GM23338 (cell line): ENCODE measurements around the gene GJA4. TPM values are rescaled to one million over a fixed set of nuclear protein-coding genes. Genes with fewer than 3 reads are reported as not detected.

Experiments used
- ATAC-seq: fragments of 200-7000 bp; cut with Tn5 transposase; 3 replicates; pipeline ENCODE4 v1.9.1; 2020
- DNase-seq: peaks from one replicate; pipeline ENCODE4 v3.0.0-alpha.2; 2015; ENCODE audit warnings: low spot score
- H2AFZ ChIP-seq: fragments of 200-600 bp; sonication (generic); 2 replicates; pipeline ENCODE4 v1.8.0; 2016; ENCODE audit warnings: antibody characterized with exemption, mild to moderate bottlenecking, moderate library complexity
- H3F3A ChIP-seq: fragments of 200-600 bp; sonication (generic); replicated peaks from 2 replicates; pipeline ENCODE4 v1.8.0; 2017; ENCODE audit warnings: antibody characterized with exemption, mixed run types, low read depth
- H3K27ac ChIP-seq: fragments of 200-600 bp; sonication (generic); 2 replicates; pipeline ENCODE4 v1.6.1; 2016; ENCODE audit warnings: low read depth
- H3K27me3 ChIP-seq: fragments of 200-600 bp; sonication (generic); 2 replicates; pipeline ENCODE4 v1.8.0; 2016; ENCODE audit warnings: mild to moderate bottlenecking, mixed run types, moderate library complexity; ENCODE audit not compliant: insufficient read depth
- H3K36me3 ChIP-seq: fragments of 200-600 bp; sonication (generic); 2 replicates; pipeline ENCODE4 v1.8.0; 2016; ENCODE audit warnings: mild to moderate bottlenecking; ENCODE audit not compliant: insufficient read depth
- H3K4me1 ChIP-seq: fragments of 200-600 bp; sonication (generic); 2 replicates; pipeline ENCODE4 v1.8.0; 2016; ENCODE audit warnings: mild to moderate bottlenecking, moderate library complexity; ENCODE audit not compliant: insufficient read depth
- H3K4me2 ChIP-seq: fragments of 200-600 bp; sonication (generic); 2 replicates; pipeline ENCODE4 v1.7.1; 2017; ENCODE audit warnings: mixed run types
- H3K4me3 ChIP-seq: fragments of 200-600 bp; sonication (generic); 2 replicates; pipeline ENCODE4 v1.6.1; 2016; ENCODE audit warnings: mixed run types
- H3K79me2 ChIP-seq: fragments of 200-600 bp; sonication (generic); replicated peaks from 2 replicates; pipeline ENCODE4 v1.8.0; 2017; ENCODE audit warnings: mild to moderate bottlenecking; ENCODE audit not compliant: insufficient read depth
- H3K9me2 ChIP-seq: fragments of 200-600 bp; sonication (generic); 2 replicates; pipeline ENCODE4 v1.8.0; 2017; ENCODE audit not compliant: insufficient read depth
- H4K20me1 ChIP-seq: fragments of 200-600 bp; sonication (generic); replicated peaks from 2 replicates; pipeline ENCODE4 v1.8.0; 2017; ENCODE audit warnings: mild to moderate bottlenecking; ENCODE audit not compliant: insufficient read depth
- H3K27ac Mint-ChIP-seq: 2 replicates; pipeline ENCODE4 v1.8.0; 2020; ENCODE audit warnings: inconsistent platforms, mild to moderate bottlenecking, moderate library complexity, mixed read lengths
- H3K27me3 Mint-ChIP-seq: 3 replicates; pipeline ENCODE4 v1.8.0; 2022; ENCODE audit warnings: low read depth, mild to moderate bottlenecking, moderate library complexity, mixed read lengths, inconsistent platforms; ENCODE audit not compliant: insufficient read depth, poor library complexity
- H3K36me3 Mint-ChIP-seq: 3 replicates; pipeline ENCODE4 v1.8.0; 2021; ENCODE audit warnings: low read depth, mild to moderate bottlenecking, inconsistent platforms, moderate library complexity, mixed read lengths
- H3K4me1 Mint-ChIP-seq: 3 replicates; pipeline ENCODE4 v1.8.0; 2020; ENCODE audit warnings: mild to moderate bottlenecking, inconsistent platforms, mixed read lengths
- H3K4me3 Mint-ChIP-seq: 3 replicates; pipeline ENCODE4 v1.8.0; 2021; ENCODE audit warnings: moderate library complexity, mild to moderate bottlenecking, inconsistent platforms, mixed read lengths
- H3K9me3 Mint-ChIP-seq: 3 replicates; pipeline ENCODE4 v1.8.0; 2020; ENCODE audit warnings: moderate library complexity, mild to moderate bottlenecking, inconsistent platforms, mixed read lengths
- CTCF ChIP-seq, 2 experiments: fragments of 200-600 bp in 1 of 2; sonication (generic) in 1 of 2; conservative IDR thresholded peaks; 2 replicates each; pipeline versions ENCODE4 v1.5.1 to v1.6.1; 2016 to 2017; ENCODE audit warnings: antibody characterized with exemption in 2 of 2, low read depth in 2 of 2, mild to moderate bottlenecking in 2 of 2, moderate library complexity in 1 of 2
- EZH2 ChIP-seq: fragments of 200-600 bp; sonication (generic); IDR thresholded peaks from one replicate; pipeline ENCODE4 v1.8.0; 2017; ENCODE audit warnings: antibody characterized with exemption, mild to moderate bottlenecking, low read depth; ENCODE audit not compliant: unreplicated experiment
- EZH2phosphoT487 ChIP-seq: fragments of 200-600 bp; sonication (generic); IDR thresholded peaks from one replicate; pipeline ENCODE4 v1.8.1; 2018; ENCODE audit warnings: antibody characterized with exemption; ENCODE audit not compliant: unreplicated experiment
- NANOG ChIP-seq: IDR thresholded peaks from 2 replicates; pipeline ENCODE4 v1.6.1; 2016; ENCODE audit warnings: antibody characterized with exemption, borderline replicate concordance
- ZNF114 ChIP-seq: fragments of 250-450 bp; sonication (Bioruptor Pico); IDR thresholded peaks from 2 replicates; pipeline ENCODE4 v1.5.0; 2020; ENCODE audit warnings: mild to moderate bottlenecking, moderate library complexity
- ZNF331 ChIP-seq: fragments of 250-450 bp; sonication (Bioruptor Pico); IDR thresholded peaks from 2 replicates; pipeline ENCODE4 v1.5.0; 2020; ENCODE audit warnings: low read depth, mild to moderate bottlenecking, moderate library complexity
- polyA plus RNA-seq: library from polyadenylated mRNA; unstranded; fragments of >200 nt; fragmentation: Nextera tagmentation; extraction: Ambion mirVana; gene quantifications from 2 replicates; pipeline ENCODE4 v1.2.1, GENCODE V29; 2016
- total RNA-seq: library from RNA; depleted of rRNA; stranded (reverse); fragments of >200 nt; shearing (Covaris generic); gene quantifications from 2 replicates; pipeline ENCODE4 v1.2.3, GENCODE V29; 2014
- TF ChIP-seq, protein P1 (sequence below): IDR thresholded peaks from 2 replicates; pipeline ENCODE4 v1.6.1; 2016; ENCODE audit warnings: antibody characterized with exemption
- TF ChIP-seq, protein P2 (sequence below): IDR thresholded peaks from one replicate; pipeline ENCODE4 v1.6.1; 2018; ENCODE audit warnings: antibody characterized with exemption; ENCODE audit not compliant: unreplicated experiment

Gene GJA4
- total and polyA plus RNA-seq, 2 experiments from 2014 or later, result 0.95 to 2.2 TPM

DNA sequence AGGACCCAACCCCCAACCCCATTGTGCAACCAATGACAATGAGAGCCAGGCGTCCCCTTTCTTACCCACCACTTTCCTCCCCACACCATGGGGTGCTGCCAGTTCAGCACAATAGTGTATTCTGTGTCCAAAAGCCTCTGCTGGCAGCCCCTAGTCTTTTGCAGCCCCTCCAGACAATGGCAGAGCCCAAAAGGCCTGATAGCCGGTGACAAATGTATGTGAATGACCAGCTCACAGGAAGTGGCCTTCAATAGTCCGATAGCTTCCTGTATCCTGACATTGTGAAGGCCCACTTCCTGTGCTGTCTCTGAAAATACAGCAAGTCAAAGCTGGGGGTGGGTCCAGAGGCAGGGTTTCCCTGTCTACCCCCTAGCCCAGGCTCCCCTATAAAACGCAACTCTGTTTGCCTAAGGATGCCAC lies 50.2 kb downstream of the GJA4 start (continued):
- TF ChIP-seq, protein P1, sequence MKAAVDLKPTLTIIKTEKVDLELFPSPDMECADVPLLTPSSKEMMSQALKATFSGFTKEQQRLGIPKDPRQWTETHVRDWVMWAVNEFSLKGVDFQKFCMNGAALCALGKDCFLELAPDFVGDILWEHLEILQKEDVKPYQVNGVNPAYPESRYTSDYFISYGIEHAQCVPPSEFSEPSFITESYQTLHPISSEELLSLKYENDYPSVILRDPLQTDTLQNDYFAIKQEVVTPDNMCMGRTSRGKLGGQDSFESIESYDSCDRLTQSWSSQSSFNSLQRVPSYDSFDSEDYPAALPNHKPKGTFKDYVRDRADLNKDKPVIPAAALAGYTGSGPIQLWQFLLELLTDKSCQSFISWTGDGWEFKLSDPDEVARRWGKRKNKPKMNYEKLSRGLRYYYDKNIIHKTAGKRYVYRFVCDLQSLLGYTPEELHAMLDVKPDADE, result no peak
- no peak for TF ChIP-seq NANOG
- no peak for TF ChIP-seq CTCF (conservative IDR thresholded peaks at IDR 0.05; ENCODE audit: low read depth in 2 of 2)
- no peak for TF ChIP-seq EZH2
- TF ChIP-seq ZNF114 (CRISPR knock-in tag), result no peak

DNA sequence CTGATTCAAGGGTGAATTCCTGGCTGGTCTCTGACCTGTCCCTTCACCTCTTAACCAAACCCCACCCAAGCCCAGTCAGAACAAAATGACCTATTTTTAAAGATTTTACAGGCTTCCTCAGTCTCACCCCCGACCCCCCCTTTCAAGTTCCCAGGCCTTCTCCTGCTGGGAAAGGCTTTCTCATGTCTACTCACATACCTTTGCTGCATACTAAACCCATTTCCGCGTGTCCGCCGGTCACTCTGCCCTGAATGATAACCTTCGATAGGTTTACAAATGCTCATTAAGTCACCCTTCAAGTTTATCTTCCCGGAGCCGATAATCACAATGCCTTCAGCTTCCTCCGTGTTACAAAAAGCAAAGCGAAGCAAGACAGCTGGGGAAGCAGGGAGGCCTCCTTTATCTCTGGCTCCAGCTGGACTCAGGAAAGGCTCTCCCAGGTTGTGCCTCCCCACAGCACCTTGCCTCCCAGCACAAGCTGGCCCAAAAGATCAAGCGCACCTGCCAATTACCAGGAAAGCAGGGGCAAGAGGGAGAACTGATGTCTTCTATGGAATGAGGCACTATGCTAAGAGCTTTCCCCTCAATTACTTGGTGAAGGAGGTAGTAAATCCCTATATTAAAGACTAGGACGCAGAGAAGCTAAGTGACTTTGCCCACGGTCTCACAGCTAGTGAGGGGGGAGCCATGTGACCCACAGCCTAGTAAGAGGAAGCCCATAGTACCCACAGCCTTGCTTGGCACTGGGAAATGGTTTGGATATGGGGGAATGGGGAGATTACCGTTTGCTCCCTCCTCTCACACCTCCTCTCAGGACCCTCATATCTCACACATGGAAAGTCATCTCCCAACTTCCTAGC lies 50.8 kb downstream of the GJA4 start:
- Histone ChIP-seq H3K27me3 (no peaks in the 10 kb centered on the region), H3K36me3 (no peaks in the 10 kb centered on the region), H2AFZ (no peak overlapping the region), H3K4me3 (no peak overlapping the region), H3K27ac (no peak overlapping the region), H4K20me1 (no peaks in the 10 kb centered on the region), H3K79me2 (no peaks in the 10 kb centered on the region), H3K4me2 (peak overlapping the region; percentile 55), H3K4me1 (peaks cover 27% of the 10 kb centered on the region), H3F3A (no peaks in the 10 kb centered on the region), H3K9me2 (0 out of 2 replicates have a peak, but pooled peaks cover 5% of the 10 kb centered on the region)
- H3K4me3 Mint-ChIP-seq, result no peak overlapping the region; the same call in 2 of the 3 replicates
- H3K36me3 Mint-ChIP-seq, result peaks cover 3% of the 10 kb centered on the region; the same call in 2 of the 3 replicates
- H3K4me1 Mint-ChIP-seq, result peaks cover 27% of the 10 kb centered on the region
- no peak for TF ChIP-seq EZH2phosphoT487
- no peak overlapping the region for H3K27ac Mint-ChIP-seq
- ATAC-seq (no peak; the same call in 2 of the 3 replicates), DNase-seq (no peak)
- no peaks in the 10 kb centered on the region for H3K9me3 Mint-ChIP-seq
- peaks cover 1% of the 10 kb centered on the region for H3K27me3 Mint-ChIP-seq

GRCh38 chr1:34844252-34844634 lies 51.4 kb downstream of the GJA4 start:
- peaks cover 30% of the 10 kb centered on the region for H3K4me1 Mint-ChIP-seq
- peak; percentile 74 for ATAC-seq

More at GRCh38 chr1:34844252-34844634, 51.4 kb downstream of the GJA4 start:
- Mint-ChIP-seq H3K27me3 (peaks cover 1% of the 10 kb centered on the region), H3K36me3 (peaks cover 5% of the 10 kb centered on the region; the same call in 2 of the 3 replicates), H3K9me3 (no peaks in the 10 kb centered on the region), H3K4me3 (no peak overlapping the region), H3K27ac (no peak overlapping the region)
- H3K4me2 ChIP-seq, result peak overlapping the region; percentile 55
- no peak overlapping the region for H3K4me3 ChIP-seq
- no peaks in the 10 kb centered on the region for H3K79me2 ChIP-seq
- H2AFZ ChIP-seq, result no peak overlapping the region
- H3F3A ChIP-seq, result no peaks in the 10 kb centered on the region
- TF ChIP-seq ZNF331, result no peak
- TF ChIP-seq, protein P2, sequence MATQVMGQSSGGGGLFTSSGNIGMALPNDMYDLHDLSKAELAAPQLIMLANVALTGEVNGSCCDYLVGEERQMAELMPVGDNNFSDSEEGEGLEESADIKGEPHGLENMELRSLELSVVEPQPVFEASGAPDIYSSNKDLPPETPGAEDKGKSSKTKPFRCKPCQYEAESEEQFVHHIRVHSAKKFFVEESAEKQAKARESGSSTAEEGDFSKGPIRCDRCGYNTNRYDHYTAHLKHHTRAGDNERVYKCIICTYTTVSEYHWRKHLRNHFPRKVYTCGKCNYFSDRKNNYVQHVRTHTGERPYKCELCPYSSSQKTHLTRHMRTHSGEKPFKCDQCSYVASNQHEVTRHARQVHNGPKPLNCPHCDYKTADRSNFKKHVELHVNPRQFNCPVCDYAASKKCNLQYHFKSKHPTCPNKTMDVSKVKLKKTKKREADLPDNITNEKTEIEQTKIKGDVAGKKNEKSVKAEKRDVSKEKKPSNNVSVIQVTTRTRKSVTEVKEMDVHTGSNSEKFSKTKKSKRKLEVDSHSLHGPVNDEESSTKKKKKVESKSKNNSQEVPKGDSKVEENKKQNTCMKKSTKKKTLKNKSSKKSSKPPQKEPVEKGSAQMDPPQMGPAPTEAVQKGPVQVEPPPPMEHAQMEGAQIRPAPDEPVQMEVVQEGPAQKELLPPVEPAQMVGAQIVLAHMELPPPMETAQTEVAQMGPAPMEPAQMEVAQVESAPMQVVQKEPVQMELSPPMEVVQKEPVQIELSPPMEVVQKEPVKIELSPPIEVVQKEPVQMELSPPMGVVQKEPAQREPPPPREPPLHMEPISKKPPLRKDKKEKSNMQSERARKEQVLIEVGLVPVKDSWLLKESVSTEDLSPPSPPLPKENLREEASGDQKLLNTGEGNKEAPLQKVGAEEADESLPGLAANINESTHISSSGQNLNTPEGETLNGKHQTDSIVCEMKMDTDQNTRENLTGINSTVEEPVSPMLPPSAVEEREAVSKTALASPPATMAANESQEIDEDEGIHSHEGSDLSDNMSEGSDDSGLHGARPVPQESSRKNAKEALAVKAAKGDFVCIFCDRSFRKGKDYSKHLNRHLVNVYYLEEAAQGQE, result no peak
- 0 out of 2 replicates have a peak, but pooled peaks cover 5% of the 10 kb centered on the region for H3K9me2 ChIP-seq
- H3K27ac ChIP-seq, result no peak overlapping the region
- no peaks in the 10 kb centered on the region for H3K27me3 ChIP-seq
- H3K4me1 ChIP-seq, result peaks cover 31% of the 10 kb centered on the region
- peak; percentile 31 for DNase-seq
- no peaks in the 10 kb centered on the region for H3K36me3 ChIP-seq
- H4K20me1 ChIP-seq, result no peaks in the 10 kb centered on the region; the same call in 1 of the 2 replicates
